ENCODE measurements around the gene WDR33. TPM values are rescaled to one million over a fixed set of nuclear protein-coding genes. Genes with fewer than 3 reads are reported as not detected.

The WDR33 gene
- total RNA-seq, 1 donor from 2014 or later: 54.7 TPM

DNA sequence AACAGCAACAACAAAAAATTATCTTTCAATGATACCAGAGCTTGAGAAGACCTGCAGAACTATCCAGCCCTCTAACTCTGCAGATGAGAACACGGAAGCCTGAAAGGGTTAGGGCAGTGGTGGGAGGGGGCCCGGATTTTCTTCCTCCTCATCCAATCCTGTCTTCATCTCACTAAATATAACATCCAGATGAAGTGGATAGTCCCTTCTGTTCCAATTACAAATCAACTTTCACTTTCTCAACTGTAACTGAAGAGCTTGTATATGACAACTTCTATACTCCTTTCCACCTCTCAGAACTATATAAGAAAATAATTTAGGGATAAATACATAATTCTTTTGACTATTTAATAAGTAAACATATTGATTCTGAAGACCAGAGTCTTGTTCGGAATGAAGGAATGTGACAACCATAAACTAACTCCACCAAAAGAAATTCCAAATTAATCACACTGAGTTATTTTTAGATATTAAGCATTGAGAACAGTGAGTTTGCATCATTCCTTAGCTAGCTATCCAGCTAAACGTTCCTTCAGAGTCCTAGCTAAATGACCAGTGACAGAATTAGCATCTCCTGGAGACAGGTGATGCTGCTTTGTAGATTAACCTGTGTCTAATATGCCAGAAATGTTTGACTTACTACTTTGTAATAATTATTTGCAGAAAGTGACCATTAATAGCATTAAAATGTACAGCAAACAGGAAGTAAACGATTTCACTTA, 77.0 kb downstream of the WDR33 start:
- Mint-ChIP-seq H3K4me3 (no peak overlapping the region), H3K9me3 (no peaks in the 10 kb centered on the region), H3K27me3 (no peaks in the 10 kb centered on the region), H3K27ac (no peak overlapping the region), H3K36me3 (peaks cover 9% of the 10 kb centered on the region), H3K4me1 (ENCODE audit: unreplicated experiment) (peaks cover 6% of the 10 kb centered on the region)
- no peak for DNase-seq (ENCODE audit: extremely low spot score, unreplicated experiment)
- TF ChIP-seq, protein P1, sequence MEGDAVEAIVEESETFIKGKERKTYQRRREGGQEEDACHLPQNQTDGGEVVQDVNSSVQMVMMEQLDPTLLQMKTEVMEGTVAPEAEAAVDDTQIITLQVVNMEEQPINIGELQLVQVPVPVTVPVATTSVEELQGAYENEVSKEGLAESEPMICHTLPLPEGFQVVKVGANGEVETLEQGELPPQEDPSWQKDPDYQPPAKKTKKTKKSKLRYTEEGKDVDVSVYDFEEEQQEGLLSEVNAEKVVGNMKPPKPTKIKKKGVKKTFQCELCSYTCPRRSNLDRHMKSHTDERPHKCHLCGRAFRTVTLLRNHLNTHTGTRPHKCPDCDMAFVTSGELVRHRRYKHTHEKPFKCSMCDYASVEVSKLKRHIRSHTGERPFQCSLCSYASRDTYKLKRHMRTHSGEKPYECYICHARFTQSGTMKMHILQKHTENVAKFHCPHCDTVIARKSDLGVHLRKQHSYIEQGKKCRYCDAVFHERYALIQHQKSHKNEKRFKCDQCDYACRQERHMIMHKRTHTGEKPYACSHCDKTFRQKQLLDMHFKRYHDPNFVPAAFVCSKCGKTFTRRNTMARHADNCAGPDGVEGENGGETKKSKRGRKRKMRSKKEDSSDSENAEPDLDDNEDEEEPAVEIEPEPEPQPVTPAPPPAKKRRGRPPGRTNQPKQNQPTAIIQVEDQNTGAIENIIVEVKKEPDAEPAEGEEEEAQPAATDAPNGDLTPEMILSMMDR (conservative IDR thresholded peaks at IDR 0.05): no peak

DNA sequence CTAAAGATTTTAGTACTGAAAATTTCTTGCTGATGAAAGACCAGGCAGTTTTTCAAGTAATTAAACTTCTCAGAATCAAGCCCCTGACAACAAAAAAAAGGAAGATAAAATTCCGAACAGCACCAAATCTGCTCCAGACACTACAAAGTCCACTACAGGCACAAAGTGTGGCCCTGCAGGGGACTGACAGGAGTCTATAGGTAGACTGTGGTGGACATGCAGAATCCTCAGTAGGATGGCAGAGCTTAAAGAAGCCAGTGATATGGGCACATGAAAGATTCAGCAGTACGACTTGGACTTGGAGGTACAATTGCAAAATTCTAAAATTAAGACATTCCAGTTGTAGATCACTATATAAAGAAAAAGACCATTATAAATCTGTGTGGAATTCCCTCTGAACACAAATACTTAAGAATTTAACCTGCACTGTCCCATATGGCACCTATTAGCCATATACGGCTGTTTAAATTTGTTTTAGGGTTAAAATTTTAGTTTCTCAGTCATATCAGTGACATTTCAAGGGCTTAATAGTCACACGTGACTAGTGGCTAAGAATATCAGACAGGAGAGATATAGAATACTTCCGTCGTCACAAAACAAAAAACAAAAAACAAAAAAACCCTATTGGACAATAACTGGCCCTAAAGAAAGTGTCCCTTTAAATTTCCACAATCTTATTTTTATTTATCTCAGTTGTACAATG, 77.7 kb downstream of the WDR33 start:
- no peak overlapping the region for H3K27ac Mint-ChIP-seq
- no peak for DNase-seq (ENCODE audit: extremely low spot score, unreplicated experiment)
- H3K4me3 Mint-ChIP-seq: no peak overlapping the region
- TF ChIP-seq, protein P1 (conservative IDR thresholded peaks at IDR 0.05): no peak
- H3K27me3 Mint-ChIP-seq: no peaks in the 10 kb centered on the region
- peaks cover 3% of the 10 kb centered on the region for H3K36me3 Mint-ChIP-seq
- H3K4me1 Mint-ChIP-seq (ENCODE audit: unreplicated experiment): peaks cover 6% of the 10 kb centered on the region
- no peaks in the 10 kb centered on the region for H3K9me3 Mint-ChIP-seq

DNA sequence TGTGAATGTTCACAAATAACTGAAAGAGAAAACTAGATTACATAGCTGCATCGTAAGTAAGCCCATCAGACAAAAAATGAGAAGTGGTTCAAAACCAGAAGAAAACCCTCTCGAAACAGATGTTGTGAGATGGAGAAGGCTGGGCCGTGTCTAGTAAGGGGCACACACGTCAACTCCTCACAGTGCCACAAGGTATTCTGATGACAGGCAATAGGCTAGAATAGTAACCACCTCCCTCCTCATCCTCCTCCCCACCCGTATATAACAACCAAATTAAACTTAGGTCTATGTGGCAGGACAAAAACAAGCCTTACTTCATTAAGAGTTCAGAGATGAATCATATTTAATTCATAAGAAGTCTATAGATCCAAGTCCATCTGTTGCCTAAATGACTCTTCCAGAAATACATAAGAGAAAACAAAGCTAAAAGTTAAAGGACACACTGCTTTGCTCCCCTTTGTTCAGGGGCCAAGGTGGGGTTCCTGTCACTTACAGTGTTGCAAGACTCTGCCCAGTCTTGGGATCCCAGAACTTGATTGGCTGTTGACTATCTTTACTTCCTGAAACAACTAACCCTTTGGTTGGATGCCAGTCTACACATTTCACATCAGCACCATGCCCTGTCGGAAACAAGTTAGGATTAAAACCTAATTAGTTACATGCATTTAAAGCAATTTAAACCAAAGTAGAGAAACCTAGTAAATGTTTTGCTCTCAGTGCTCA, 84.7 kb downstream of the WDR33 start:
- no peak overlapping the region for H3K27ac Mint-ChIP-seq
- no peak overlapping the region for H3K4me3 Mint-ChIP-seq
- TF ChIP-seq, protein P1 (conservative IDR thresholded peaks at IDR 0.05): no peak
- H3K9me3 Mint-ChIP-seq: no peaks in the 10 kb centered on the region
- H3K27me3 Mint-ChIP-seq: no peaks in the 10 kb centered on the region
- no peak for DNase-seq (ENCODE audit: extremely low spot score, unreplicated experiment)
- peaks cover 15% of the 10 kb centered on the region for H3K36me3 Mint-ChIP-seq
- no peaks in the 10 kb centered on the region for H3K4me1 Mint-ChIP-seq (ENCODE audit: unreplicated experiment)

DNA sequence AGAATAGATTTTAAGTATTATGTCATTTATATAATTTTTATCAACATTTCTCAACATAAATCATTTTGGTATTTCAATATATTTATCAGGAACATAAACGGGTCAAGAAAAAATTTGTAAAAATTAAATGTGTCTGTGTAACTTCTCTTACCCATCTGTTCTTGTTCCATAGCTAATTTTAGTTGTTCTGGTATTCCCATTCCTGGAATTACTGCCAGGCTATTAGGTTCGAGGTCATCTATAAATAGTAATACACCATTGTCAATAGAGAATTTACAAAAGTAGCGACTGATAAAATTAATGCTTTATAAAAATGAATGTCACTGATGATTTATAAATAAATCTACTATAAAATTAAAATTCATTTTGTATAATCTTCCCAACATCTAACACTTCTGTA, 88.2 kb downstream of the WDR33 start:
- H3K4me1 Mint-ChIP-seq (ENCODE audit: unreplicated experiment): no peaks in the 10 kb centered on the region
- H3K36me3 Mint-ChIP-seq: peaks cover 20% of the 10 kb centered on the region
- DNase-seq (ENCODE audit: extremely low spot score, unreplicated experiment): no peak
- no peak overlapping the region for H3K4me3 Mint-ChIP-seq
- H3K27me3 Mint-ChIP-seq: no peaks in the 10 kb centered on the region
- TF ChIP-seq, protein P1 (conservative IDR thresholded peaks at IDR 0.05): no peak
- no peaks in the 10 kb centered on the region for H3K9me3 Mint-ChIP-seq
- no peak overlapping the region for H3K27ac Mint-ChIP-seq

DNA sequence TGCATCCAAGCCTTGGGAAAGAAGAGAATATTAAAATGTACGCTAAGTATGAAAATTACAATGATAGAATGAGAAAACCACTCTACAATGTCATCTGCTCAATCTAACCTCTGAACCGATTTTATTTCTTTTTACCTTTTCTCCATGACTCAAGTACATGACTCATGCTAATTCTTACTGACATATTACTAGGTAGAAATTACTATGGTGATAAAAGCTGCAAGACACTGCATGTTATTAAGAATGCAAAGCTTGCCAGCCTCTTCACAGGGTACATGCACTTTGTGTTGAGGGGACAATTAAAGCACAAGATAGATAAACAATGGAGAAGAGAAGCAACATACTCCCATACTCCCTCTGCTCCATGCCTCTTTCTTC, 89.0 kb downstream of the WDR33 start:
- TF ChIP-seq, protein P1 (conservative IDR thresholded peaks at IDR 0.05): no peak
- no peaks in the 10 kb centered on the region for H3K9me3 Mint-ChIP-seq
- peaks cover 20% of the 10 kb centered on the region for H3K36me3 Mint-ChIP-seq
- no peaks in the 10 kb centered on the region for H3K27me3 Mint-ChIP-seq
- no peak overlapping the region for H3K27ac Mint-ChIP-seq
- no peak overlapping the region for H3K4me3 Mint-ChIP-seq
- no peaks in the 10 kb centered on the region for H3K4me1 Mint-ChIP-seq (ENCODE audit: unreplicated experiment)
- no peak for DNase-seq (ENCODE audit: extremely low spot score, unreplicated experiment)
